HUES64 (cell line): Measurements from ENCODE around the gene CACNA2D3.

Experiments
- H3K27ac ChIP-seq: 2 replicates; pipeline ENCODE4 v1.7.0; 2013; ENCODE audit warnings: low read depth, low read length, inconsistent platforms
- H3K27me3 ChIP-seq: 2 replicates; pipeline ENCODE4 v1.6.1; 2013; ENCODE audit warnings: mild to moderate bottlenecking, low read length; ENCODE audit not compliant: insufficient read depth
- H3K36me3 ChIP-seq: 2 replicates; pipeline ENCODE4 v1.6.1; 2013; ENCODE audit warnings: mild to moderate bottlenecking, low read length; ENCODE audit not compliant: insufficient read depth
- H3K4me1 ChIP-seq: 2 replicates; pipeline ENCODE4 v1.6.1; 2013; ENCODE audit warnings: mild to moderate bottlenecking, low read length, moderate library complexity; ENCODE audit not compliant: insufficient read depth
- H3K4me3 ChIP-seq: 2 replicates; pipeline ENCODE4 v1.5.1; 2013; ENCODE audit warnings: mild to moderate bottlenecking, low read length, moderate library complexity
- H3K9ac ChIP-seq: 2 replicates; pipeline ENCODE4 v1.6.1; 2013; ENCODE audit warnings: mild to moderate bottlenecking, low read depth, low read length
- H3K9me3 ChIP-seq: 2 replicates; pipeline ENCODE4 v1.6.1; 2013; ENCODE audit warnings: low read depth, low read length; ENCODE audit not compliant: insufficient read depth
- WGBS: fragments of 150-250, 120-280 bp; methylation state at CpG from one replicate; pipeline ENCODE4 v1.1.7; 2013; ENCODE audit warnings: missing lambda C conversion rate; 5-methylcytosine and 5-hydroxymethylcytosine counted together

The CACNA2D3 gene

DNA sequence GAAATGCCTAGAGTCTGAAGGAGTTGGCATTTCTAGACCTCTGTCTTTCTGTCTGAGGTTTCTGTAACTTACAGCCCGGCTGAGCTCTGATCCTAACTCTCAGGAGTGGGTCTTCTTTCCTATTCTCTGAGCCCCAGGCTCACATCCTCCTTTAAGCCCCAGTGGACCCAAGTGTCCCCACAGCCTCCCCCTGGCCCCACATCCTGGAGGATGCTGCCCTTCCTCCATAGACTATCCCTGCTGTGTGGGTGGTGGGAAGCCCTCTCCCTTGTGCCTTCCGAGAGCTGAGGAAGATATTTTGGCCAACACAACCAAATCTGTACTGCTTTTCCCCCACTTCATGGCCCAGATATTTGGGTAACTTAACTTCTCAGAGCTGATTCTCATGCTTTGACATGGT lies 654.2 kb downstream of the CACNA2D3 start:
- Histone ChIP-seq H3K9me3 (no peaks in the 10 kb centered on the region), H3K4me3 (no peak overlapping the region), H3K4me1 (peaks cover 17% of the 10 kb centered on the region), H3K27me3 (no peaks in the 10 kb centered on the region), H3K9ac (no peak overlapping the region), H3K36me3 (no peaks in the 10 kb centered on the region), H3K27ac (no peak overlapping the region)
- WGBS = 95% methylated on average over 2 of the region's 2 CpGs

DNA sequence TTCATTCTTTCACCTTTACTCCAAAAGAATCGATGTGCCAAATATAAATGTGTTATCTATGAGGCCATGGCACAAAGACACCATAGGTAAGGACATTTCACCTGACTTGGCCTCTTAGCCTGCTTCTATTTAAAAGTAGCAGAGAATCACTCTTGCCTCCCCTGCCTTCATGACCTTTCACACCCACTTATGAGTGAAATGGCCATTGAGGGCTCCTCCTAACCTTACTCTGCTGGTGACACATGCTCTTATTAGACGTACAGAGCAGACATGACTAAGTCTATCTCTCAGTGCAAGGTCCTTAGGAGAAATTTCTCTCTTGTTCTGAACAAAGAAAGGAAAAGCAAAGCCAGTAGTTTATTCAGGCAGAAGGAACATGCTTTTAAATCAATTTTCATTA lies 654.8 kb downstream of the CACNA2D3 start:
- Histone ChIP-seq H3K9ac (no peak overlapping the region), H3K36me3 (no peaks in the 10 kb centered on the region), H3K4me1 (peaks cover 18% of the 10 kb centered on the region), H3K4me3 (no peak overlapping the region), H3K27me3 (no peaks in the 10 kb centered on the region), H3K9me3 (no peaks in the 10 kb centered on the region), H3K27ac (no peak overlapping the region)
- 98% methylated on average over 2 of the region's 2 CpGs for WGBS

DNA sequence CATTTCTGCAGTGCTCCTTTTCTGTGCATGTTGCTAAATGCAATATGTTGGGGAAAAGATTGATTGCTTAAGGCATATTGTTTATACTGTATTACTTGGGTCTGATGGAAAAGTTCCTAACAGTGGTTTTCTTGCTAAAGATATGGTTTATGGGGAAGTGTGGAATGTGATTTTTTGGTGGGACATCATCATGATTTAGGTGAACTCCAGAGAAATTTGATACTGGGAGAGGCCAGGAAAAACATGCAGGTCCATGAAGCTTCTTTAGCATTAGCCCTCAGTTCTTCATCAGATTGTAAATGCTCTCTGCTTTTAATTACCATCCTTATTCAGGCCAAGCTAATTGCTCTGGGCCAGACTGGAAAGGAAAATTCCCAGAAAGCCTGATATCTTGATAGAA lies 658.0 kb downstream of the CACNA2D3 start:
- Histone ChIP-seq H3K36me3 (no peaks in the 10 kb centered on the region), H3K4me3 (no peak overlapping the region), H3K9me3 (no peaks in the 10 kb centered on the region), H3K27ac (no peak overlapping the region), H3K9ac (no peak overlapping the region), H3K4me1 (peaks cover 6% of the 10 kb centered on the region; the same call in 1 of the 2 replicates), H3K27me3 (no peaks in the 10 kb centered on the region)

DNA sequence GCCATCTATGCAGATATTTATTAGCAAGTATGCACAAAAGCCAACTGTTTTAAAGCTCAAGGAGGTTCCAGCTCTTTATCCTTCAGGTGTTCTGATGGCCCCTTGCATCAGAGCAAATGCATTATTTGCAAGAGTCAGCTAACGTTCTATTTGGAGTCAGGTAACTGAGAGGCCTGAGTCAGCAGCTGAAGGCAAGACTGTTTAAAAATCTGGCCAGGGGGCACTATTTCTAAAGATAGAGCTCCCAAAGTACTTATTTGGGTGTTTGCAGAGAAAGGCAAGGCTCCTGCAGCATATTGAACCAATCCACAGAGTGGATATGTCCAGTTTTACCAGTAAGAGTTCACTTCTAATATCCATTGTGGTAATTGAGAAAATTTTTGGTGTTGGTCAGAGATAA lies 659.4 kb downstream of the CACNA2D3 start:
- H3K9ac ChIP-seq = no peak overlapping the region
- no peaks in the 10 kb centered on the region for H3K27me3 ChIP-seq
- H3K36me3 ChIP-seq = no peaks in the 10 kb centered on the region
- 62% methylated on average over 1 of the region's 1 CpG for WGBS
- H3K9me3 ChIP-seq = no peaks in the 10 kb centered on the region
- H3K27ac ChIP-seq = no peak overlapping the region
- H3K4me1 ChIP-seq = peaks cover 6% of the 10 kb centered on the region; the same call in 1 of the 2 replicates
- H3K4me3 ChIP-seq = no peak overlapping the region

DNA sequence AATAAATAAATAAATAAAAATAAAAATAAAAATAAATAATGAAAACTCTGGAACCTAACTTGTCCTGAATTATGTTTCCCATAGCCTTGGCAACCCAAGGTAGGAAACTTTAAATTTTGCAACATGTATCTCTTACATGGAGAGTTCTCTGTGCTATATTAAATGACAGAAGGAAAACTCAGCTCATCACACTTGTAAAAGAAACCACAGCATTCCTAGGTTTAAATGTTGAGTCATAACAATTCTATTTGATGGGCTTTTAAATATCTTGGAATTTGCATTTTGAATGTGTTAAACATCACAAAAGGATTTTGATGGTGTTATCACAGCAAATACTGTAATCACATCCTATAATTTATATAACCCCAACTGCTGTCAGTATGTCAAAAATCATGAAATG lies 661.3 kb downstream of the CACNA2D3 start:
- no peak overlapping the region for H3K4me3 ChIP-seq
- H3K36me3 ChIP-seq = no peaks in the 10 kb centered on the region
- no peak overlapping the region for H3K9ac ChIP-seq
- no peak overlapping the region for H3K27ac ChIP-seq
- H3K4me1 ChIP-seq = peaks cover 6% of the 10 kb centered on the region; the same call in 1 of the 2 replicates
- H3K9me3 ChIP-seq = no peaks in the 10 kb centered on the region
- no peaks in the 10 kb centered on the region for H3K27me3 ChIP-seq

DNA sequence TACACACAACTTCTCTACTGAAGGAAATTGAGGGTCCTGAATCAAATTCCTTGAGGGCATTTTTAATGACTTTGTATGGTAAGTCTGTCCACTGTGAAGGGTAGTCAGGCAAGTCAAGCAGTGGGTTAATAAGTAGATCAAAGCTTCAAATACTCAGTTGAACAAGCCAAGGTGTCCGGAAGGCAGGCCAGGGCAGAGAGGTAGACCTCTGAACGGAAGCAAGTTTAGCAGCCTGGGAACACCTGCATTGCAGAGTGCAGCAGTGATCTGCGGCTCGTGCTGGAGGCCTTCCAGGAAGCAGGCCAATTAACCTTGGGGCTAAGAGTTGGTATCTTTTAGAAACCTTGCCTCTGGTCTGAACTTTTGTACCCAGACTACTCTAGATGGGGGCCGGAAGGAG lies 661.7 kb downstream of the CACNA2D3 start:
- Histone ChIP-seq H3K4me3 (no peak overlapping the region), H3K9me3 (no peaks in the 10 kb centered on the region), H3K4me1 (peaks cover 6% of the 10 kb centered on the region; the same call in 1 of the 2 replicates), H3K36me3 (no peaks in the 10 kb centered on the region), H3K27me3 (no peaks in the 10 kb centered on the region), H3K27ac (no peak overlapping the region), H3K9ac (no peak overlapping the region)
- 81% methylated on average over 5 of the region's 5 CpGs for WGBS

DNA sequence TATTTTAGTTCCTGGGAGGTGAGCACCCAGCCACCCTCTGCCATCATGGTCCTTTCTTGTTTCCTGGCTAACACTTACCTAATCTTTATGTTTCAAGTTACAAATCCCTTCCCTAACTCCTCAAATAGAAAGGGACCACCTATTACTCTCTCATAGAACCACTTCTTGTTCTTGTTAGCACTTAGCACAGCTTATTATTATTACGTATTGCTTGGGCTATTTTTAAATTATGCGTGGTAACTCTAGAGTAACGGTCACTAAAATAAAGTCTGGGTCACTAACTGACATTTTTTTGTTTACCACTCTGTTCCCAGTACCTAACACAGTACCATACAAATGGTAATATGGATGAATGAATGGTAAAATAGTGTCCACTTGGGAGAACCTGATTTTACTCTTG lies 663.6 kb downstream of the CACNA2D3 start:
- Histone ChIP-seq H3K27me3 (no peaks in the 10 kb centered on the region), H3K27ac (no peak overlapping the region), H3K36me3 (no peaks in the 10 kb centered on the region), H3K4me3 (no peak overlapping the region), H3K9me3 (no peaks in the 10 kb centered on the region), H3K4me1 (peaks cover 6% of the 10 kb centered on the region; the same call in 1 of the 2 replicates), H3K9ac (no peak overlapping the region)
- WGBS = 100% methylated on average over 3 of the region's 3 CpGs

DNA sequence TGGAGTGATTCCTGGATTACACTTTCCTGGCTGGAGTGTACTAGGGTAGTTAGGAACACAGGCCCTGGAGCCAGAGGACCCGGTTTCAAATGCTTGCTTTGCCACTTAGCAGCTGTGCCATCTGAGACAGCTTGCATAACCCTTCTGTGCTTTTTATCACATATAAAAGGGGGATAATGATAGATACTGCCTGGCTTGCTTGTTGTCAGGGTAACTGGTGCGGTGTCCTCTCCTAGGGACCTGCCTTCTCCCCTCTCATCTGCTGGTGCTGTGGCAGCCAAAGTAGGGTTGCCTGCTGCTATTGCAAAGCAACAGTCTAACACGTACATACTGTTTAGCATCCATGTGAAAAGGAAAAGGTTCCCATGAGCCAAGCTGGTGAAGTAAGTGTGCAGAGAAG lies 667.7 kb downstream of the CACNA2D3 start:
- Histone ChIP-seq H3K27me3 (no peaks in the 10 kb centered on the region), H3K36me3 (no peaks in the 10 kb centered on the region), H3K27ac (no peak overlapping the region), H3K9me3 (no peaks in the 10 kb centered on the region), H3K9ac (no peak overlapping the region), H3K4me1 (peaks cover 4% of the 10 kb centered on the region), H3K4me3 (no peak overlapping the region)
- WGBS = 96% methylated on average over 3 of the region's 3 CpGs

DNA sequence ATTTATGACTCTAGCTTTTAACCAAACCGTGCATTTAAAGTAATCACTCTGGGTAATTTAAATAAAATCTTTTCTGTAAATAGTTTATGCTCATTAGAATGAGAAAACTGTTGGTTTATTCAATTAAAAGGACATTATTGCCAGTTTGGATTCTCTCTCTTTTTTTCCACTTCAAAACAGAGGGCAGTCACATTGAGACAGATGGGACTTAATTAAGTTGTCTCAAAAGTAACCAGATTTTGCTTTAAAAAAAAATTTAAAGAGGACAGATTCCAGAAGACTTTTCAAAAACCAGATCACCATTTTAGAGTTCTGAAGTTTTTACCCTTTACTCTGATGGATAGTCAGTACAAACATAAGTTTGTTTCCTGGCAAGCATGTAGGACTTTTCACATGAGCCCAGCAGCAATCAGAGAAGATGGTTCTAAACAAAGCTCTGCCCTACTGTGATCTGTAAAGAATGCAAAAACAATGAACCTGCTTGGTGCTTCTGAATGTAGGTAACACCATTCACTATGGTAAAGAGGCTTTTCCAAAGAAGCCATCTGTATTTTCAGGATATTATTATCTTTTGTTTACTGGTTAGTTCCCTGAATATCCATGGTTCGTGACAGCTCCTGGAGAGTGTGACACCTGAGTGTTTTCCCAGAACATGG lies 669.3 kb downstream of the CACNA2D3 start:
- Histone ChIP-seq H3K27me3 (no peaks in the 10 kb centered on the region), H3K9ac (no peak overlapping the region), H3K9me3 (no peaks in the 10 kb centered on the region), H3K36me3 (no peaks in the 10 kb centered on the region), H3K4me1 (peaks cover 4% of the 10 kb centered on the region), H3K27ac (no peak overlapping the region), H3K4me3 (no peak overlapping the region)
- 80% methylated on average over 1 of the region's 2 CpGs for WGBS

DNA sequence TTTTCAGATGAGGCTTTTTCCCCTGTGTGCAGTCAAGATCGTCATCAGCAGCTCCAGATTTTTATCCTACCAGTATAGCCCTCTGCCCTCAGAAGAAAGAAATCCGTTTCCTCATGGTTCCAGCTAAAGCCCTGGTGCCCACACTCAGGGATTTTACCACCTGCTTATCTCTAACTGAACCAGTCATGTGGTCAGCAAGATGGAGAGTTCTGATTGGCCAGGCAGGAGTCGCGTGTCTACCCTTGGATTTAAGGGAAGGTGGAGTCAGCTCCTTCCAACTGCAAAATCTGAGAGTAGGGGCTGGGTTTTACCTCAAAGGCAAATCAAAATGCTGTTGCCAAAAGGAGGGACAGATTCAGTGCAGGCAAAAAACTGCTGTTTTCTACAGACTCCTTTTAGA lies 670.2 kb downstream of the CACNA2D3 start:
- Histone ChIP-seq H3K4me1 (peaks cover 4% of the 10 kb centered on the region), H3K9me3 (no peaks in the 10 kb centered on the region), H3K9ac (no peak overlapping the region), H3K27me3 (no peaks in the 10 kb centered on the region), H3K36me3 (no peaks in the 10 kb centered on the region), H3K4me3 (no peak overlapping the region), H3K27ac (no peak overlapping the region)
- 93% methylated on average over 4 of the region's 4 CpGs for whole genome bisulfite sequencing

DNA sequence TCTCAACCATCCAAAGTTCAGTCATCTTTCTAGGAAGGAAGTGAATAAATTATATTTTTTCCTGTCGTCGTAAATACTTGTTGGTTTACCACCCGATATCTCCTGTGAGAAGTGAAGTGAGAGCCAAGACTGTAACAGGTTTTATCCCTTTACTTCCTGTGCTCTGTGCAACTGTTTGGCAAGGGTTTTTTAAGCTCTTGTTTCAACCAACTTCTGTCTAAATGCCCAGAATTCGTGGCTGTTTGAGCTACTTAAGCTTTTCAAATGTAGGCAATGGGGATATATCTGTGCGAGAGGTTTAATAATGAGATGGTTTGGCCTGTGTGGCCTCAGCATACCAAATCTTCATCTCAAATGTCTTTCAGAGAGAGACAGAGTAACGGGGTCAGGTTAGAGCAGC lies 670.8 kb downstream of the CACNA2D3 start:
- H3K27me3 ChIP-seq = no peaks in the 10 kb centered on the region
- H3K4me3 ChIP-seq = no peak overlapping the region
- 94% methylated on average over 6 of the region's 6 CpGs for WGBS
- no peaks in the 10 kb centered on the region for H3K9me3 ChIP-seq
- no peak overlapping the region for H3K9ac ChIP-seq
- no peaks in the 10 kb centered on the region for H3K36me3 ChIP-seq
- no peak overlapping the region for H3K27ac ChIP-seq
- H3K4me1 ChIP-seq = peaks cover 4% of the 10 kb centered on the region

DNA sequence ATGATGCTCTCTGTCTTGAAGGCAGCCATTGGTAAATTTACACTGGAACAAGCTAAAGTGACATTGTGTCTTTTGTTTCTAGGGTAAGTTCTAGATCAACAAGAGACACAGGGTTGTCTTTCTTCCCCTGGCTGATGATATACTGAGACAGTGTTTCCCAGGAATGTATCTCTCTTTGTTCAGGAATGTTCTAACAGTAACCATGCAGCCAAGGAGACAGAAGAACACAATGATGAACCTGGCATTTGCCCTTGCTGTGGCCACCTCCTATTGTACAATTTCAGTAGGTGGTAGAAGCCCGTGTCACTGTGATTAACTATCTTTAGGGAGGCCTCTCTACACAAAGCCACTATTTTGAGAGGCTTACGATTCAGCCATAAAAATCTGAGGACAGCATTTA lies 674.8 kb downstream of the CACNA2D3 start:
- Histone ChIP-seq H3K36me3 (no peaks in the 10 kb centered on the region), H3K4me1 (peaks cover 4% of the 10 kb centered on the region), H3K4me3 (no peak overlapping the region), H3K27ac (no peak overlapping the region), H3K27me3 (no peaks in the 10 kb centered on the region), H3K9me3 (peaks cover 4% of the 10 kb centered on the region; the same call in 1 of the 2 replicates), H3K9ac (no peak overlapping the region)
- WGBS = 83% methylated on average over 2 of the region's 2 CpGs
